ENCODE measurements around the gene C17orf58. TPM values are rescaled to one million over a fixed set of nuclear protein-coding genes. Genes with fewer than 3 reads are reported as not detected.
A peak's percentile ranks its signal among the peaks of the same experiment; 100 is the strongest.
"Not testable (repeated sequence)": the region's sequence is repeated elsewhere in the genome, so short reads cannot be mapped to it uniquely, and the experiment has no call there.

The C17orf58 gene
- polyA plus RNA-seq, 3 donors = 2.9 to 6.7 (median 4.0) TPM

DNA sequence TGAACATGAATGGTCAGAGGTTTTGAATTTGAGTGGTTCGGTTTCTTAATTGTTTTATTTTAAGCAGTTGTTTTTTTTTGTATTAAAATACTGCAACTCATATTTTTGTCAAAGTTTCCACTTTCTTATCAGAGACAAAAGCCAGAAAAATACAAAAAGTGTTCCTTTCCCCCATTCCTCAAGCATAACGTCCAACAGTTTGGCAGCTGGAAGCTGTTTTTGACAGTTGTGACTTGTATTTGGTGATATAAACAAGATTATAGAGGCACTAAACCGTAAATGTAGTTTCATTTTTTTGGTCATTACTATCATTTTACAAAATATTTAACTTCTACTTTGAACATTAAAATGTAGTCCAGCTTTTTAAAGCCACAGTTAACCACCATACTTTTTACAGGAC, 36.0 kb downstream of the C17orf58 start:
- H3K36me3 Mint-ChIP-seq = peaks cover 43 to 62% of the 10 kb centered on the region in 2 donors
- H3K4me3 ChIP-seq (replicated peaks in 1 of 3; ENCODE audit: low read depth in 2 of 3, low read length in 3 of 3); DNase-seq; H2AFZ ChIP-seq (ENCODE audit: insufficient read depth, low read depth, low read length, poor library complexity, severe bottlenecking); H3K4me1 ChIP-seq (ENCODE audit: control insufficient read depth in 1 of 2, insufficient read depth in 2 of 2, low read length in 2 of 2); H3K27me3 ChIP-seq (ENCODE audit: control insufficient read depth in 2 of 2, insufficient read depth in 2 of 2, low read length in 2 of 2); H3K9ac ChIP-seq (ENCODE audit: insufficient read depth, low read length, poor library complexity, severe bottlenecking); H3K9me3 ChIP-seq (replicated peaks in 1 of 2; ENCODE audit: control insufficient read depth in 1 of 2, insufficient read depth in 1 of 2, low read length in 2 of 2); H3K79me2 ChIP-seq (ENCODE audit: insufficient read depth, low read length); H3K4me3 Mint-ChIP-seq; H4K20me1 ChIP-seq (ENCODE audit: insufficient read depth, low read length); H3K4me2 ChIP-seq (replicated peaks; ENCODE audit: extremely low read depth, low read length, poor library complexity, severe bottlenecking); H3K27ac ChIP-seq (ENCODE audit: low read depth in 1 of 2, low read length in 2 of 2); H3K4me1 Mint-ChIP-seq; H3K27me3 Mint-ChIP-seq (ENCODE audit: low read depth in 3 of 3); H3K9me3 Mint-ChIP-seq: not testable (repeated sequence)
- H3K36me3 ChIP-seq (replicated peaks in 1 of 2; ENCODE audit: control insufficient read depth in 1 of 2, insufficient read depth in 2 of 2, low read length in 2 of 2) = peaks cover 47 to 69% of the 10 kb centered on the region in 2 donors
- intact Hi-C loops (cut with micrococcal nuclease) = loop anchor here (10.0 kb wide), 1 partner anchor 505 kb away; no protein-coding TSS in a partner anchor
- no CpG with 5 or more reads among the region's 3 CpGs for WGBS (ENCODE audit: insufficient coverage)
- H3K27ac Mint-ChIP-seq = peak overlapping the region in 1 of 7 donors; percentile 1

GRCh38 chr17:67959510-67959909, 36.8 kb downstream of the C17orf58 start:
- no peaks in the 10 kb centered on the region for H4K20me1 ChIP-seq (ENCODE audit: insufficient read depth, low read length)
- H3K4me1 Mint-ChIP-seq = peaks cover 5% of the 10 kb centered on the region
- H3K9ac ChIP-seq (ENCODE audit: insufficient read depth, low read length, poor library complexity, severe bottlenecking) = no peak overlapping the region
- H3K4me3 Mint-ChIP-seq = no peak overlapping the region
- H2AFZ ChIP-seq (ENCODE audit: insufficient read depth, low read depth, low read length, poor library complexity, severe bottlenecking) = no peak overlapping the region
- H3K36me3 Mint-ChIP-seq = peaks cover 44 to 62% of the 10 kb centered on the region in 2 donors
- WGBS (ENCODE audit: insufficient coverage) = no CpG with 5 or more reads among the region's 3 CpGs
- H3K79me2 ChIP-seq (ENCODE audit: insufficient read depth, low read length) = no peaks in the 10 kb centered on the region
- no peaks in the 10 kb centered on the region for H3K9me3 ChIP-seq (replicated peaks in 1 of 2; ENCODE audit: control insufficient read depth in 1 of 2, insufficient read depth in 1 of 2, low read length in 2 of 2)
- no peaks in the 10 kb centered on the region for H3K27me3 ChIP-seq (ENCODE audit: control insufficient read depth in 2 of 2, insufficient read depth in 2 of 2, low read length in 2 of 2)
- intact Hi-C loops (cut with micrococcal nuclease) = no loop called here
- no peak for TF ChIP-seq CTCF (IDR thresholded peaks at IDR 0.05)
- peaks cover 44 to 69% of the 10 kb centered on the region in 2 donors for H3K36me3 ChIP-seq (replicated peaks in 1 of 2; ENCODE audit: control insufficient read depth in 1 of 2, insufficient read depth in 2 of 2, low read length in 2 of 2)
- DNase-seq = no peak
- H3K4me2 ChIP-seq (replicated peaks; ENCODE audit: extremely low read depth, low read length, poor library complexity, severe bottlenecking) = no peak overlapping the region
- H3K9me3 Mint-ChIP-seq = no peaks in the 10 kb centered on the region
- H3K27ac ChIP-seq (ENCODE audit: low read depth in 1 of 2, low read length in 2 of 2) = peak overlapping the region in 1 of 2 donors; percentile 13
- H3K4me1 ChIP-seq (ENCODE audit: control insufficient read depth in 1 of 2, insufficient read depth in 2 of 2, low read length in 2 of 2) = no peaks in the 10 kb centered on the region
- peak overlapping the region in 2 of 7 donors; percentile 21 to 58 for H3K27ac Mint-ChIP-seq
- H3K4me3 ChIP-seq (replicated peaks in 1 of 3; ENCODE audit: low read depth in 2 of 3, low read length in 3 of 3) = no peak overlapping the region
- H3K27me3 Mint-ChIP-seq (ENCODE audit: low read depth in 3 of 3) = no peaks in the 10 kb centered on the region

Measured in CD14-positive monocyte (primary cell).